HCT116 (cell line): ENCODE measurements around the gene FPR2. TPM values are rescaled to one million over a fixed set of nuclear protein-coding genes. Genes with fewer than 3 reads are reported as not detected.

ENCODE experiments used
- ATAC-seq: fragments of 200-7000 bp; cut with Tn5 transposase; 2 replicates; pipeline ENCODE4 v1.9.1; 2020; ENCODE audit warnings: mild to moderate bottlenecking, moderate library complexity
- BruUV-seq: library from RNA; stranded (reverse); fragments of 400-500 nt; replicated peaks from 2 replicates; lab custom pipeline; 2021; lab: Mats Ljungman, UMichigan
- CTCF ChIA-PET: fragments of 300-600 bp; sonication (Branson Sonifier 250); formaldehyde crosslinking; loops from one replicate; lab custom pipeline; 2021; ENCODE audit warnings: antibody characterized with exemption; lab: Charles Lee
- POLR2A ChIA-PET: fragments of 300-600, 350-600 bp; sonication (Branson Sonifier 250); formaldehyde crosslinking; loops from one replicate; lab custom pipeline; 2021; ENCODE audit warnings: antibody characterized with exemption; lab: Charles Lee
- RAD21 ChIA-PET, 2 experiments: fragments of 300-600 bp; sonication (Branson Sonifier 250); formaldehyde crosslinking; loops; one replicate each; lab custom pipeline; 2023; ENCODE audit warnings: low total read pairs in 2 of 2; ENCODE audit not compliant: uncharacterized antibody in 2 of 2, unreplicated experiment in 2 of 2, low non-redundant PET in 1 of 2; lab: Charles Lee
- DNase-seq: peaks from one replicate; pipeline ENCODE4 v3.0.0-alpha.2; 2010; ENCODE audit warnings: low read depth, low spot score
- H2AFZ ChIP-seq: fragments of 200-600 bp; shearing (Covaris generic), sonication (generic); 2 replicates; pipeline ENCODE4 v1.6.1; 2017; ENCODE audit warnings: low read depth, mixed run types, mixed read lengths, antibody characterized with exemption, low read length; ENCODE audit not compliant: poor library complexity, severe bottlenecking
- H3K27ac ChIP-seq: 2 replicates; pipeline ENCODE4 v1.5.1; 2012; ENCODE audit warnings: low read depth, low read length
- H3K27me3 ChIP-seq: fragments of 200-600 bp; sonication (generic); 2 replicates; pipeline ENCODE4 v1.6.1; 2016; ENCODE audit warnings: mixed run types, low read length, mixed read lengths; ENCODE audit not compliant: insufficient read depth
- H3K36me3 ChIP-seq, 2 experiments: fragments of 200-500 bp in 1 of 2; fragments of 200-600 bp in 1 of 2; sonication (Bioruptor generic) in 1 of 2; sonication (generic) in 1 of 2; 2 replicates each; pipeline versions ENCODE4 v1.5.1 to v1.6.1; 2014 to 2016; ENCODE audit warnings: low read length in 2 of 2, inconsistent platforms in 1 of 2, mixed read lengths in 1 of 2, mixed run types in 1 of 2; ENCODE audit not compliant: insufficient read depth in 2 of 2, control insufficient read depth in 1 of 2
- H3K4me1 ChIP-seq, 2 experiments: fragments of 200-600 bp in 1 of 2; sonication (generic) in 1 of 2; 2 replicates each; pipeline versions ENCODE4 v1.5.1 to v1.6.1; 2012 to 2017; ENCODE audit warnings: low read length in 2 of 2, inconsistent platforms in 1 of 2, mild to moderate bottlenecking in 1 of 2, mixed read lengths in 1 of 2, mixed run types in 1 of 2, moderate library complexity in 1 of 2; ENCODE audit not compliant: insufficient read depth in 2 of 2, control insufficient read depth in 1 of 2
- H3K4me2 ChIP-seq: fragments of 200-600 bp; sonication (generic); 2 replicates; pipeline ENCODE4 v1.6.1; 2017; ENCODE audit warnings: mixed run types, low read length, mixed read lengths
- H3K4me3 ChIP-seq, 2 experiments: fragments of 200-600 bp in 1 of 2; sonication (generic) in 1 of 2; replicated peaks in 1 of 2; 2 replicates each; pipeline ENCODE4 v1.5.1; 2011 to 2016; ENCODE audit warnings: low read length in 2 of 2, control low read depth in 1 of 2, low read depth in 1 of 2, mild to moderate bottlenecking in 1 of 2, mixed read lengths in 1 of 2, mixed run types in 1 of 2
- H3K79me2 ChIP-seq: fragments of 200-600 bp; sonication (generic); 2 replicates; pipeline ENCODE4 v1.6.1; 2017; ENCODE audit warnings: mild to moderate bottlenecking, mixed run types, low read length, moderate library complexity, mixed read lengths; ENCODE audit not compliant: insufficient read depth
- H3K9ac ChIP-seq: fragments of 200-600 bp; sonication (generic); 2 replicates; pipeline ENCODE4 v1.6.1; 2016; ENCODE audit warnings: low read length, mixed read lengths
- H3K9me2 ChIP-seq: fragments of 200-600 bp; sonication (generic), shearing (Covaris generic); 2 replicates; pipeline ENCODE4 v1.6.1; 2017; ENCODE audit warnings: mixed run types, mild to moderate bottlenecking, moderate library complexity; ENCODE audit not compliant: insufficient read depth
- H3K9me3 ChIP-seq, 2 experiments: fragments of 200-500 bp in 1 of 2; fragments of 200-600 bp in 1 of 2; sonication (Bioruptor generic) in 1 of 2; sonication (generic) in 1 of 2; 2 replicates each; pipeline ENCODE4 v1.6.1; 2014 to 2017; ENCODE audit warnings: low read length in 2 of 2, mixed read lengths in 2 of 2, inconsistent platforms in 1 of 2, low read depth in 1 of 2, mild to moderate bottlenecking in 1 of 2, mixed run types in 1 of 2, moderate library complexity in 1 of 2; ENCODE audit not compliant: control insufficient read depth in 1 of 2, insufficient read depth in 1 of 2
- H4K20me1 ChIP-seq: fragments of 200-600 bp; sonication (generic), shearing (Covaris generic); 2 replicates; pipeline ENCODE4 v1.6.1; 2017; ENCODE audit warnings: mixed run types, mild to moderate bottlenecking, moderate library complexity; ENCODE audit not compliant: insufficient read depth
- ATF3 ChIP-seq: IDR thresholded peaks from 2 replicates; pipeline ENCODE4 v1.6.1; 2012
- CEBPB ChIP-seq: IDR thresholded peaks from 2 replicates; pipeline ENCODE4 v1.6.1; 2012; ENCODE audit warnings: low read depth
- CTCF ChIP-seq, 3 experiments: fragments of 200-600 bp in 1 of 3; sonication (generic) in 1 of 3; IDR thresholded peaks in 2 of 3; conservative IDR thresholded peaks in 1 of 3; 2 replicates each; pipeline ENCODE4 v1.5.1; 2012 to 2017; ENCODE audit warnings: low read depth in 2 of 3, low read length in 2 of 3, antibody characterized with exemption in 1 of 3, borderline replicate concordance in 1 of 3, control low read depth in 1 of 3, mild to moderate bottlenecking in 1 of 3, mixed read lengths in 1 of 3, mixed run types in 1 of 3, moderate library complexity in 1 of 3; ENCODE audit not compliant: insufficient read depth in 1 of 3
- ELF1 ChIP-seq: IDR thresholded peaks from 2 replicates; pipeline ENCODE4 v1.6.1; 2012; ENCODE audit warnings: low read depth, borderline replicate concordance
- EZH2phosphoT487 ChIP-seq: fragments of 200-600 bp; IDR thresholded peaks from 2 replicates; pipeline ENCODE4 v1.6.1; 2018; ENCODE audit warnings: antibody characterized with exemption, borderline replicate concordance
- MAX ChIP-seq: IDR thresholded peaks from 2 replicates; pipeline ENCODE4 v1.6.1; 2012
- POLR2A ChIP-seq: IDR thresholded peaks from 2 replicates; pipeline ENCODE4 v1.7.0; 2011; ENCODE audit warnings: borderline replicate concordance; ENCODE audit not compliant: insufficient read depth, insufficient read length; ENCODE audit errors: extremely low read depth
- RAD21 ChIP-seq: IDR thresholded peaks from 2 replicates; pipeline ENCODE4 v1.6.1; 2012; ENCODE audit warnings: low read depth, mild to moderate bottlenecking
- REST ChIP-seq: IDR thresholded peaks from 2 replicates; pipeline ENCODE4 v1.6.1; 2012; ENCODE audit warnings: low read depth
- SIN3A ChIP-seq: IDR thresholded peaks from 2 replicates; pipeline ENCODE4 v1.6.1; 2012; ENCODE audit warnings: low read depth
- YY1 ChIP-seq: IDR thresholded peaks from 2 replicates; pipeline ENCODE4 v1.6.1; 2011; ENCODE audit warnings: low read length, low read depth, moderate library complexity, mild to moderate bottlenecking; ENCODE audit not compliant: insufficient replicate concordance; ENCODE audit errors: extremely low read depth
- intact Hi-C: fragments of 100-400 bp; cut with micrococcal nuclease; formaldehyde crosslinking; loops from 2 replicates; pipeline ENCODE4 v1.10.0; 2022
- total RNA-seq: library from RNA; stranded (reverse); gene quantifications from one replicate; pipeline ENCODE4 v1.2.1, GENCODE V29; 2021; ENCODE audit not compliant: unreplicated experiment

Gene FPR2
- total RNA-seq, 1 experiment from 2014 or later = not detected

- Histone ChIP-seq H3K4me2 (no peak overlapping the region), H3K9me3 (no peaks in the 10 kb centered on the region), H3K27me3 (no peaks in the 10 kb centered on the region), H3K9me2 (no peaks in the 10 kb centered on the region), H3K9ac (no peak overlapping the region), H2AFZ (no peak overlapping the region), H3K27ac (no peak overlapping the region), H3K4me1 (no peaks in the 10 kb centered on the region), H3K4me3 (no peak overlapping the region), H3K79me2 (no peaks in the 10 kb centered on the region), H4K20me1 (no peaks in the 10 kb centered on the region), H3K36me3 (no peaks in the 10 kb centered on the region)
- TF ChIP-seq ATF3 = no peak
- POLR2A ChIA-PET = no interaction called here
- CTCF ChIA-PET = no interaction called here
- BruUV-seq = no TSS peak
- RAD21 ChIA-PET = no interaction called here
- intact Hi-C loops = no loop called here
- no peak for ATAC-seq
- no peak for DNase-seq
These were observed 39.1 kb upstream of the FPR2 start for GRCh38 chr19:51721905-51722304.

- no TSS peak for BruUV-seq
- H4K20me1 ChIP-seq = no peaks in the 10 kb centered on the region
- TF ChIP-seq EZH2phosphoT487 = no peak
- no peak for TF ChIP-seq ATF3
- no peak for TF ChIP-seq REST
- no peak for TF ChIP-seq MAX
- TF ChIP-seq ELF1 = no peak
- TF ChIP-seq SIN3A = no peak
- no peak for TF ChIP-seq POLR2A
- TF ChIP-seq CTCF (IDR thresholded peaks at IDR 0.05 in 2 of 3, conservative IDR thresholded peaks at IDR 0.05 in 1 of 3; ENCODE audit: borderline replicate concordance in 1 of 3, insufficient read depth in 1 of 3, low read depth in 2 of 3, low read length in 2 of 3) = no peak
- no peak for TF ChIP-seq CEBPB
- no peak for TF ChIP-seq RAD21
- TF ChIP-seq YY1 = no peak
These were observed 38.5 kb upstream of the FPR2 start for GRCh38 chr19:51722492-51722891.

More at GRCh38 chr19:51722492-51722891, 38.5 kb upstream of the FPR2 start:
- no peak for ATAC-seq
- Histone ChIP-seq H3K4me1 (peaks cover 0 to 5% of the 10 kb centered on the region in 2 experiments; a peak in 1 of 4 replicates), H3K79me2 (no peaks in the 10 kb centered on the region), H3K4me2 (no peak overlapping the region), H3K36me3 (no peaks in the 10 kb centered on the region), H3K9me2 (no peaks in the 10 kb centered on the region), H3K4me3 (no peak overlapping the region), H3K9ac (no peak overlapping the region), H3K27me3 (no peaks in the 10 kb centered on the region), H2AFZ (no peak overlapping the region), H3K9me3 (no peaks in the 10 kb centered on the region), H3K27ac (no peak overlapping the region)
- POLR2A ChIA-PET = no interaction called here
- intact Hi-C loops = no loop called here
- CTCF ChIA-PET = no interaction called here
- RAD21 ChIA-PET = no interaction called here
- DNase-seq = no peak
